ENCODE results near the gene SFMBT2. TPM values are rescaled to one million over a fixed set of nuclear protein-coding genes. Genes with fewer than 3 reads are reported as not detected.

The SFMBT2 gene
- total RNA-seq, 2 experiments from 2014 or later = 7.9 to 8.3 TPM

- no TSS peak for BruUV-seq (replicated peaks)
- Histone ChIP-seq H4K20me1 (ENCODE audit: insufficient read depth, low read length) (no peaks in the 10 kb centered on the region), H3K79me2 (ENCODE audit: insufficient read depth, low read depth, low read length) (peaks cover 18% of the 10 kb centered on the region; the same call in 1 of the 2 replicates), H3K9me2 (ENCODE audit: insufficient read depth, low read length) (no peaks in the 10 kb centered on the region), H3K9me3 (ENCODE audit: low read length) (no peaks in the 10 kb centered on the region), H2AFZ (ENCODE audit: low read length) (no peak overlapping the region), H3K4me1 (ENCODE audit: insufficient read depth, low read length, poor library complexity, severe bottlenecking) (peaks cover 19% of the 10 kb centered on the region), H3K27ac (ENCODE audit: low read depth, low read length, poor library complexity, severe bottlenecking) (no peak overlapping the region), H3K36me3 (ENCODE audit: insufficient read depth, low read length) (no peaks in the 10 kb centered on the region), H3K4me2 (ENCODE audit: low read length) (no peak overlapping the region), H3K4me3 (ENCODE audit: low read depth, low read length, poor library complexity, severe bottlenecking) (no peak overlapping the region)
- ChIA-PET POLR2A (no interaction called here), CTCF (ENCODE audit: unreplicated experiment) (no interaction called here)
- no peak for TF ChIP-seq EZH2phosphoT487 (IDR thresholded peaks at IDR 0.05; ENCODE audit: borderline replicate concordance, low read depth, low read length)
- TF ChIP-seq CTCF (conservative IDR thresholded peaks at IDR 0.05; ENCODE audit: low read length) = no peak
- DNase-seq (ENCODE audit: low spot score) = no peak
- intact Hi-C loops (cut with micrococcal nuclease; ENCODE audit: unreplicated experiment) = no loop called here
Measured at GRCh38 chr10:7412237-7412927, 1.5 kb upstream of the SFMBT2 start.

GRCh38 chr10:7411671-7412128, 866 bp upstream of the SFMBT2 start:
- no peak for TF ChIP-seq CTCF (conservative IDR thresholded peaks at IDR 0.05; ENCODE audit: low read length)
- TF ChIP-seq EZH2phosphoT487 (IDR thresholded peaks at IDR 0.05; ENCODE audit: borderline replicate concordance, low read depth, low read length) = no peak
- CTCF ChIA-PET (ENCODE audit: unreplicated experiment) = no interaction called here
- no TSS peak for BruUV-seq (replicated peaks)
- Histone ChIP-seq H3K27ac (ENCODE audit: low read depth, low read length, poor library complexity, severe bottlenecking) (no peak overlapping the region), H4K20me1 (ENCODE audit: insufficient read depth, low read length) (no peaks in the 10 kb centered on the region), H2AFZ (ENCODE audit: low read length) (peak overlapping the region; percentile 99; the same call in 1 of the 2 replicates), H3K4me1 (ENCODE audit: insufficient read depth, low read length, poor library complexity, severe bottlenecking) (peaks cover 16% of the 10 kb centered on the region), H3K36me3 (ENCODE audit: insufficient read depth, low read length) (no peaks in the 10 kb centered on the region), H3K4me2 (ENCODE audit: low read length) (peak overlapping the region; percentile 93; the same call in 1 of the 2 replicates), H3K79me2 (ENCODE audit: insufficient read depth, low read depth, low read length) (peaks cover 18% of the 10 kb centered on the region; the same call in 1 of the 2 replicates), H3K9me2 (ENCODE audit: insufficient read depth, low read length) (no peaks in the 10 kb centered on the region), H3K9me3 (ENCODE audit: low read length) (no peaks in the 10 kb centered on the region), H3K4me3 (ENCODE audit: low read depth, low read length, poor library complexity, severe bottlenecking) (peak overlapping the region; percentile 95)
- intact Hi-C loops (cut with micrococcal nuclease; ENCODE audit: unreplicated experiment) = no loop called here
- POLR2A ChIA-PET = interaction anchor here (0.6 to 1.3 kb wide), 6 partner anchors 10 to 491 kb away, joined by 3 to 10 read pairs (median 4); no protein-coding TSS in a partner anchor
- no peak for DNase-seq (ENCODE audit: low spot score)

- CTCF ChIA-PET (ENCODE audit: unreplicated experiment) = no interaction called here
- Histone ChIP-seq H3K9me3 (ENCODE audit: low read length) (no peaks in the 10 kb centered on the region), H3K79me2 (ENCODE audit: insufficient read depth, low read depth, low read length) (peaks cover 18% of the 10 kb centered on the region; the same call in 1 of the 2 replicates), H2AFZ (ENCODE audit: low read length) (peak overlapping the region; percentile 99), H4K20me1 (ENCODE audit: insufficient read depth, low read length) (no peaks in the 10 kb centered on the region), H3K27ac (ENCODE audit: low read depth, low read length, poor library complexity, severe bottlenecking) (no peak overlapping the region), H3K9me2 (ENCODE audit: insufficient read depth, low read length) (no peaks in the 10 kb centered on the region), H3K4me2 (ENCODE audit: low read length) (peak overlapping the region; percentile 93), H3K4me1 (ENCODE audit: insufficient read depth, low read length, poor library complexity, severe bottlenecking) (peaks cover 16% of the 10 kb centered on the region), H3K4me3 (ENCODE audit: low read depth, low read length, poor library complexity, severe bottlenecking) (peak overlapping the region; percentile 95), H3K36me3 (ENCODE audit: insufficient read depth, low read length) (no peaks in the 10 kb centered on the region)
- no peak for TF ChIP-seq EZH2phosphoT487 (IDR thresholded peaks at IDR 0.05; ENCODE audit: borderline replicate concordance, low read depth, low read length)
- intact Hi-C loops (cut with micrococcal nuclease; ENCODE audit: unreplicated experiment) = no loop called here
- no TSS peak for BruUV-seq (replicated peaks)
- DNase-seq (ENCODE audit: low spot score) = peak; percentile 43
- POLR2A ChIA-PET = interaction anchor here (0.5 to 1.3 kb wide), 18 partner anchors 8 to 826 kb away, joined by 3 to 10 read pairs (median 4); no protein-coding TSS in a partner anchor
Measured at GRCh38 chr10:7410301-7410861, 453 bp downstream of the SFMBT2 start.

All from OCI-LY7 (cell line).